IPS DF 19.7 (cell line): ENCODE data around the gene OR2T1.
"Not testable (repeated sequence)": the region's sequence is repeated elsewhere in the genome, so short reads cannot be mapped to it uniquely, and the experiment has no call there.

Experiments used
- DNase-seq: peaks from one replicate; pipeline ENCODE4 v3.0.0-alpha.2; 2013; ENCODE audit warnings: low read depth, low spot score

The OR2T1 gene

GRCh38 chr1:248402748-248403147 is at the start of gene OR2T1:
OR2T1 (plus strand) TSS chr1:248403048; CDS start chr1:248406148, 3,100 bp downstream.
- DNase-seq: no peak

- DNase-seq: no peak
These were observed 43.4 kb upstream of the OR2T1 start for GRCh38 chr1:248359415-248359814.

GRCh38 chr1:248361121-248361715 is 41.6 kb upstream of the OR2T1 start, which contains the start of gene OR2T4:
OR2T4 (plus strand) TSS chr1:248361665; CDS start chr1:248361665, 0 bp downstream.
- no peak for DNase-seq

GRCh38 chr1:248366609-248367008 is 36.2 kb upstream of the OR2T1 start:
- DNase-seq: no peak

GRCh38 chr1:248372394-248372793 is 30.5 kb upstream of the OR2T1 start:
- no peak for DNase-seq

GRCh38 chr1:248373761-248374160 is 29.1 kb upstream of the OR2T1 start:
- DNase-seq: no peak

GRCh38 chr1:248375446-248375845 is 27.4 kb upstream of the OR2T1 start, which contains the start of gene OR2T6:
OR2T6 (plus strand) TSS chr1:248375746; CDS start chr1:248387609, 11,863 bp downstream.
- no peak for DNase-seq

- DNase-seq: no peak
These were observed 25.9 kb upstream of the OR2T1 start for GRCh38 chr1:248376916-248377315.

GRCh38 chr1:248380854-248381253 is 22.0 kb upstream of the OR2T1 start:
- no peak for DNase-seq

- no peak for DNase-seq
These were observed 14.4 kb upstream of the OR2T1 start for GRCh38 chr1:248388426-248388825.

- no peak for DNase-seq
These were observed 9.8 kb upstream of the OR2T1 start for GRCh38 chr1:248393050-248393449.

GRCh38 chr1:248404024-248404423 is 1.2 kb downstream of the OR2T1 start:
- DNase-seq: no peak

GRCh38 chr1:248406721-248407692 is 4.2 kb downstream of the OR2T1 start:
- no peak for DNase-seq

GRCh38 chr1:248416226-248416625 is 13.4 kb downstream of the OR2T1 start:
- no peak for DNase-seq

- DNase-seq: no peak
These were observed 15.0 kb downstream of the OR2T1 start for GRCh38 chr1:248417854-248418253.

GRCh38 chr1:248421384-248421783 is 18.5 kb downstream of the OR2T1 start:
- no peak for DNase-seq

GRCh38 chr1:248427526-248428191 is 24.8 kb downstream of the OR2T1 start:
- DNase-seq: not testable (repeated sequence)

GRCh38 chr1:248428192-248428533 is 25.3 kb downstream of the OR2T1 start:
- not testable (repeated sequence) for DNase-seq

GRCh38 chr1:248431683-248432082 is 28.8 kb downstream of the OR2T1 start:
- DNase-seq: not testable (repeated sequence)

GRCh38 chr1:248432201-248432600 is 29.4 kb downstream of the OR2T1 start:
- not testable (repeated sequence) for DNase-seq

- DNase-seq: not testable (repeated sequence)
These were observed 31.1 kb downstream of the OR2T1 start for GRCh38 chr1:248433811-248434415.

GRCh38 chr1:248434913-248435312 is 32.1 kb downstream of the OR2T1 start:
- not testable (repeated sequence) for DNase-seq
